ENCODE data around the gene NEURL1.
"Not testable (repeated sequence)": the region's sequence is repeated elsewhere in the genome, so short reads cannot be mapped to it uniquely, and the experiment has no call there.

Gene NEURL1

GRCh38 chr10:103600325-103600724 lies 106.8 kb downstream of the NEURL1 start:
- TF ChIP-seq JUND (IDR thresholded peaks at IDR 0.05; ENCODE audit: low read depth), result no peak
- DNase-seq (ENCODE audit: low read depth in 1 of 2, low spot score in 1 of 2), result no peak
- in situ Hi-C loops (cut with HindIII; ENCODE audit: low pct_unique_long_range_greater_than_20kb, low sequenced_read_pairs), result no loop called here

- no peak for TF ChIP-seq JUND (IDR thresholded peaks at IDR 0.05; ENCODE audit: low read depth)
- in situ Hi-C loops (cut with HindIII; ENCODE audit: low pct_unique_long_range_greater_than_20kb, low sequenced_read_pairs), result no loop called here
- DNase-seq (ENCODE audit: low read depth in 1 of 2, low spot score in 1 of 2), result no peak
Measured at GRCh38 chr10:103600956-103601569, 107.6 kb downstream of the NEURL1 start.

- DNase-seq (ENCODE audit: low read depth in 1 of 2, low spot score in 1 of 2), result no peak
- in situ Hi-C loops (cut with HindIII; ENCODE audit: low pct_unique_long_range_greater_than_20kb, low sequenced_read_pairs), result no loop called here
- no peak for TF ChIP-seq JUND (IDR thresholded peaks at IDR 0.05; ENCODE audit: low read depth)
Measured at GRCh38 chr10:103602028-103602851, 108.7 kb downstream of the NEURL1 start.

- no peak for TF ChIP-seq JUND (IDR thresholded peaks at IDR 0.05; ENCODE audit: low read depth)
- in situ Hi-C loops (cut with HindIII; ENCODE audit: low pct_unique_long_range_greater_than_20kb, low sequenced_read_pairs), result no loop called here
- DNase-seq (ENCODE audit: low read depth in 1 of 2, low spot score in 1 of 2), result no peak
Measured at GRCh38 chr10:103602852-103603155, 109.3 kb downstream of the NEURL1 start.

GRCh38 chr10:103603382-103603781 lies 109.9 kb downstream of the NEURL1 start:
- in situ Hi-C loops (cut with HindIII; ENCODE audit: low pct_unique_long_range_greater_than_20kb, low sequenced_read_pairs), result no loop called here
- TF ChIP-seq JUND (IDR thresholded peaks at IDR 0.05; ENCODE audit: low read depth), result no peak
- no peak for DNase-seq (ENCODE audit: low read depth in 1 of 2, low spot score in 1 of 2)

- in situ Hi-C loops (cut with HindIII; ENCODE audit: low pct_unique_long_range_greater_than_20kb, low sequenced_read_pairs), result no loop called here
- no peak for TF ChIP-seq JUND (IDR thresholded peaks at IDR 0.05; ENCODE audit: low read depth)
- DNase-seq (ENCODE audit: low read depth in 1 of 2, low spot score in 1 of 2), result peak in 1 of 2 experiments; percentile 41
Measured at GRCh38 chr10:103605359-103606096, 112.0 kb downstream of the NEURL1 start.

GRCh38 chr10:103606097-103606438 lies 112.6 kb downstream of the NEURL1 start:
- DNase-seq (ENCODE audit: low read depth in 1 of 2, low spot score in 1 of 2); in situ Hi-C loops (cut with HindIII; ENCODE audit: low pct_unique_long_range_greater_than_20kb, low sequenced_read_pairs): not testable (repeated sequence)

- DNase-seq (ENCODE audit: low read depth in 1 of 2, low spot score in 1 of 2); in situ Hi-C loops (cut with HindIII; ENCODE audit: low pct_unique_long_range_greater_than_20kb, low sequenced_read_pairs): not testable (repeated sequence)
Measured at GRCh38 chr10:103607051-103607450, 113.5 kb downstream of the NEURL1 start.

GRCh38 chr10:103608056-103608455 lies 114.6 kb downstream of the NEURL1 start:
- DNase-seq (ENCODE audit: low read depth in 1 of 2, low spot score in 1 of 2); in situ Hi-C loops (cut with HindIII; ENCODE audit: low pct_unique_long_range_greater_than_20kb, low sequenced_read_pairs): not testable (repeated sequence)

- no peak for TF ChIP-seq JUND (IDR thresholded peaks at IDR 0.05; ENCODE audit: low read depth)
- in situ Hi-C loops (cut with HindIII; ENCODE audit: low pct_unique_long_range_greater_than_20kb, low sequenced_read_pairs), result no loop called here
- no peak for DNase-seq (ENCODE audit: low read depth in 1 of 2, low spot score in 1 of 2)
Measured at GRCh38 chr10:103609231-103610082, 116.0 kb downstream of the NEURL1 start.

GRCh38 chr10:103610083-103610472 lies 116.6 kb downstream of the NEURL1 start:
- DNase-seq (ENCODE audit: low read depth in 1 of 2, low spot score in 1 of 2), result no peak
- in situ Hi-C loops (cut with HindIII; ENCODE audit: low pct_unique_long_range_greater_than_20kb, low sequenced_read_pairs), result no loop called here
- no peak for TF ChIP-seq JUND (IDR thresholded peaks at IDR 0.05; ENCODE audit: low read depth)

GRCh38 chr10:103610921-103611511 lies 117.5 kb downstream of the NEURL1 start:
- DNase-seq (ENCODE audit: low read depth in 1 of 2, low spot score in 1 of 2), result no peak
- in situ Hi-C loops (cut with HindIII; ENCODE audit: low pct_unique_long_range_greater_than_20kb, low sequenced_read_pairs), result no loop called here
- TF ChIP-seq JUND (IDR thresholded peaks at IDR 0.05; ENCODE audit: low read depth), result no peak
